Bone marrow (tissue), 2 donors: ENCODE data around the gene ROR2.

Source experiments
- DNase-seq, 2 donors: peaks; one replicate each; lab custom pipeline; 2025; lab: John Stamatoyannopoulos, UW

Gene ROR2

DNA sequence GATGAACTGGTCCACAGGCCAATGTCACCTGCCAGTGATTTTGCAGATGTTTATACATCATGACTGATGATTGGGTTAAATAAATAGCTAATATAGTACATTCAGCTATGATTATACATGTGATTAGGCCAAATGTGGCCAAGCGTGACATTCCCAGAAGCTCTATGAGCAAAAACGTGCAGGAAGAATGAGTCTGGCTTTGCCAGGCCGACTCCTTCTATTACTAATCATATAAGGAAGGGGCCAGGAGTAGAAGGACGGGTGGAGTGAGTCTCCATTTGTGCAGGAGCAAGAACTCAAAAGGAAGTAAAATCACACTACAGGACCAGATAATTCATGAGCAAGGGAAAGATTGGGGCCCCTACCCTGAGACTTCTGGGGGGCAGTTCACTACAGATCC, 178.2 kb downstream of the ROR2 start:
- DNase-seq: no peak

DNA sequence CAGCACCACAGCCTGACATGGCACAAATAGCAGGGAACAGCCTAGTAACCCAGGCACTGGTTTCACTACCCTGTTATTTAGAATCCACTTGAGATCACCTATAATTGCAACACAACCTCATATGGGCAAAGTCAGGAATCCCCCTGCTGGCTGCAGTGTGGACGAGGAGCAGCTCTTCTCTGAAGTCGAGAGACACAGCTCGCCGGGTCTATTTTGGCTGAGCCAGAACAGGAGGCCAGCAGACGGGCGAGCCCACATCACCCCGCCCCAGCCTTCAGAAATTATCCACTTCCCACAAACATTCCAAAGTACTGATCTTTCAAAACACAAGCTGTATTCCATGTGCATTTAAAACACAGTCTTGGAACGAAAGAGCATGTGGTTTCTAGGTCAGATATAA, 179.0 kb downstream of the ROR2 start:
- no peak for DNase-seq

DNA sequence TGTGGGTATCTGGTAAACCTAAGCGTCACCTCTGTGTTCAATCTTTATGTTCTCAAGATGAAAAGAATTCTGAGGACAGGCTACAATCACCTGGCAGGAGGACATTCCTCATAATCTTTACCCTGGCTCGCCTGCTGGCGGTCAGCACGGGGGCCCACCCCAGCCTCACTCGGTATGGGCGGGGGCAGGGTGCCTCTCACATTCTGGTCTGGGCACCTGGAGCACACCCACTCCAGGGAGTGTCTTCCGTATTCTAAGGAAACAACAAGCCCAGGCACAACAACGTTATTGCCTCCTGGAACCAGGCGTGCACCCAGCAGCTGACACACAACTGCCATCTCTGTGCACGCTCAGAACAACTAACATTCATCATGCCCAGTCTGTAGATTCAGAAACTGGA, 179.8 kb downstream of the ROR2 start:
- no peak for DNase-seq

DNA sequence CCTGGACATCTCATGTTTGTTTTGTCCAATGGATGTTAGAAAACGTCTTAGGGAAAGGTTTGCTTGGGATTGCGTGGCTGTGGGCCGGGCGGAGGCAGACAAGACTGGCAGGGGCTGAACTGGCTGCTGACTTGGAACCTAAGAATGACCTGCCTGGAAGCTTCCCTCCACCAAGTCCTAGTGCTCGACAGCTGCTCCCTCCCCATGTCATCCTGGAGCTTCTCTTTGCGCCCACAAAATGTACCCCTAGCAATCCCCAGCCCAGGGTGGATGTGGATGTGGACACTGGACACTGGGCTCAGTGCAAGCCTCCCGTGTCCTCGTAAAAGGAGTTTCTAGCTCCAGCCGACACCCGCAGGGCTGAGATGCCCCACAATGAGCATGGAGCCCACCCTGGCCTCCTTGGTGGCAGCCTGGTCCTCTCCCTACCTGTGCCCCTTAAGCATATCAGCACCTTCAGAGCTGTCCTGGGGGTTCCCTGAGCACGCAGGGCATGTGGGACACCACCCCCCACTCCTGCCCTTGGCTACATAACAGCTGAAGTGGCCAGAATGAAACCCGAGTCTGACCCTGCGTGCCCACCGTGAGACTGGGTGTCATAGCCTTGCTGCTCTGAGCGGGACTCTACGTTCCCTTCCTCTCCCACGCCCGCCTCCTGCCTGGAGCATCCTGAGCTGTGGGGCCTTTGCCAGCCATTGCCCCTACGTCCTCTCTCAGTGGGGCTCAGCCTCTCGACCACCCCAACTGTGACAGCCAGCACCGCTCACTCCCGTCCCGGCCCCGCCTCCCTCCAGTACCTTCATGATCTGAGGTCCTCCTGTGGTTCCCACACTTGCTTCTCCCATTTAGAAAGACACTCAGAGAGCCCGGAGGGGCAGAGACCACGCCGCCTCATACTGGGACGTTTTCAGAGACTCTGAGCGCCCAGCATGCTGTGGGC, 180.8 kb downstream of the ROR2 start:
- DNase-seq: no peak

DNA sequence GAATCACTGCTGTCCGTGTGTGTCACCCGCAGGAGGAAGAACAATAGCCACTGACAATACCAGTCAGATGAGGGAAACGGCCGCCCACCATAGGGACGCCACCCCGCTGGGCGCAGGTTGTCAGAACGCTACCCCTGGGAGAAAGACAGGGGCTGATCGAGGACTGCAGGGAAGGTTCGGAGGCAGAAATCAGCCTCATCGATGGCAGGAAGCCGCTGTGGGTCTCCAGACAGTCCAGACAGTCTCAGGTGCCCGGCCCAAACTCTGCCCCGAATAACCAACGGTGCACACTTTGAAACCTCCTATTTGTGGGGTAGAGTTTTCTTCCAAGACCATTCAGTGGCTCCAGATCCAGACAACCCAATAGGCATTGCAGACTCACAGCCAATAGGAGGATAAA, 181.5 kb downstream of the ROR2 start:
- no peak for DNase-seq

DNA sequence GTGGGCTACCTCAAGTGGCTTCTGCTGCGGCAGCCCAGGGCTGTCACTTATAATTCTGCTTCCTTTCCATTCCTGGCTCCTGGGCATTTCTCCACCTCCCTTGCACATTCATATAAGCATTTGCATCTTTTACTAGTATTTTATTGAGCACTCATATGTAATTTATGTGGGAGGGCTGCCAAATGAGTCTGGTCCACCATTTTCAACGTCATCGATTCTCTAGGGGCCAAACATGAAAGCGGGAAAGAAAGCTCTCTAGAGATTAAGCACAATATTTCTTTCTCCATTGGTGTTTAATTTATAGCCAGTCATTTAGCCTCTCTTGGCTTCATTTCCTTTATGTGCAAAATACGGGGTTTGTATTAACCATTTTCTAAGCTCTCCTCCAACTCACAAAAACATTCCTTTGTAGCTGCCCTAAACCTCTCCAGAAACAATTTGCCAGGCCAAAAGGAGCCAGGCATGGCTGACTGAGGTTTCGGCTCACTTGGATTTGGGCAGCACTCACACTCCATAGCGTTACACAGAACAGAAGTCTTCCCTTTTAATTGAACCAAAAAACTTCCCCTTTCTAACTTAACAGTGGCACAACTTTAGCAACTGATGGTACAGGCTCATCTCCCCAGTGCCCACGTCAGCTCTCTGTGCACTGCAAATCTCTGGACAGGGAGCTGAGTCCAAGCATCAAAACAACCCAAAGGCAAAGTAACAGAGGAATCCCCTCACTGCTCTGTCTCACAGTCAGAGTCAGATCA, 183.5 kb downstream of the ROR2 start:
- no peak for DNase-seq

DNA sequence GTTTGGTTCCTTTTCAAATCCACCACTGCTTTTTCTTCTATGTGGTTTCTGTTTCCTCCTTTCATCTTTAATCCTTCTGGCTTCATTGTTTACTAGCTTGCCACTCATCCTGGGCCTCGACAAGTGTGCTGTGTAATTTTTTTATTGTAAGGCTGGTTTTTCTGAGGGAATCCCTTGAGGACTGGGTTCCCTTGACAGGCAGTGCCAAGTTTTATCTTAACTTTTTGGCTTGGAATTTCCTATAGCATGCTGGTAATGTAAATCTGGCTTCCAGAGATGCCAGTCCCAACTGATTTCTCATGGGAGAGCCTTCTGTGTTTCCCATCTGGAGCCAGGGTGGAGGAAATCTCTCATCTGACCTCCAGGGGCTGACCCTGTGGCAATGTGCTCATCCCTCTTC, 184.7 kb downstream of the ROR2 start:
- no peak for DNase-seq

DNA sequence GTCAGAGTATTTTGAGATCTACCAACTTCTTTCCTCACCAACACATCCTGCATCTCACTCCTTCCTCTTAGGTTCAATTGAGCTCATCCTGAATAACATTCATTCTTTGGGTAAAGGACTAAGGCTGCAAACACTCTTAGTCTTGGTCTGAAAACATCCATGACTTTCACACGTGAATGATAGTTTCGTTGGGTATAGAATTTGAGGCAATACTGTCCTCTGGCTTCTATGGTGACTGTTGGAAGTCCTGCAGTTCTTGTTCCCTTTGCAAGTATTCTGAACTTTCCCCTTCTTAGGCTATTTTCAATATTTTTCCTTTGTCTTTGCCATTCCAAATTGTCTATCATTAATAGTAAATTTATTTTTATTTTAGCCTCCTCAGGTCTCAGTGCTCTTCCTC, 185.4 kb downstream of the ROR2 start:
- DNase-seq: no peak

DNA sequence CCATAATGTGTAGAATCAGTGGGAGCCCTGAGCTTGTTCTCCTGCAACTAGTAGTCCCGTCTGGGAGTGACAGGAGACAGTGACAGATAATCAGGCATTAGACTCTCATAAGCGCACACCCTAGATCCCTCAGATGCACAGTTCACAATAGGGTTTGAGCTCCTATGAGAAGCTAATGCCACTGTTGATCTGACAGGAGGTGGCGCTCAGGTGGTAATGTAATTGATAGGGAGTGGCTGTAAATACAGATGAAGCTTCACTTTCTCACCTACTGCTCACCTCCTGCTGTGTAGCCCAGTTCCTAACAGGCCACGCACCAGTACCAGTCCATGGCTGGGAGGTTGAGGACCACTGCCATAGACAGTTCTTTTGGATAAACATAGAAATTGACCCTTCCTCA, 188.7 kb downstream of the ROR2 start:
- DNase-seq: no peak

DNA sequence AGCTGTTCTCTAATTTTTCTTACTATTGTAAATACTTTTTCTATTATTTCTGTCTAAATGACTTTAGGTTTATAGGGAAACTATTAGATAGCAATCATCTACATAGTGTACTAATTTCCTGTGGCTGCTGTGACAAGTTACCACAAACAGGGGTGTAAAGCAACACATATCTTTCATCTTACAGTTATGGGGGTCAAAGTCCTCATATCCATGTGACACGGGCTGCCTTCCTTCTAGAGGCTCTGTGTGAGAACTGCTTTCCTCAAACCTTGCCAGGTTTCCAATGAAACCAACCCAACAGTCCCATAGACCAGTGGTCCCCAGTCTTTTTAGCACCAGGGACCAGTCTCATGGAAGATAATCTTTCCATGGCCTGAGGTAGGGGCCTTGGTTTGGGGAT, 189.1 kb downstream of the ROR2 start:
- no peak for DNase-seq

DNA sequence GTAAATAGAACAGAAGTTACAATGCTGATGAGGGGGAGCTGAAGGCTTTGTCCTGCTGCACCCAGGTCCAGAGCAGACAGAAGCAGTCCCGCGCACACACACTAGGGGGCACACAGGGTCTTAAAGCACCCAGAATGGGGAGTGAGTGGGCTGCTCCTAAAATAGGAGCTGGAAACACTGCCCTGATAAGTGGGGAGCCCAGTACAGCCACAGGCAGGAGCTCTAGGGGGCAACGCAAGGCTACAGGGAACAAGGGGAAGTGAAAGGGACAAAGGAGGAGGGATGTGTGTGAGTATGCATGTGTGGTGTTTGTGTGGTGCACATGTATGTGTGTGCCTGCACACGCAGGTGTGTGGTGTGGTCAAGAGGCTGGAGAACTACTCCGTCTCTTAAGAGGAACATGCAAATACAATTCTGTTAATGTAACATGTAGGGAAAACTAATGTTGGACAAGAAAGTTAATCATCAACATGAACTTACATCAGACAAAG, 191.5 kb downstream of the ROR2 start:
- no peak for DNase-seq

DNA sequence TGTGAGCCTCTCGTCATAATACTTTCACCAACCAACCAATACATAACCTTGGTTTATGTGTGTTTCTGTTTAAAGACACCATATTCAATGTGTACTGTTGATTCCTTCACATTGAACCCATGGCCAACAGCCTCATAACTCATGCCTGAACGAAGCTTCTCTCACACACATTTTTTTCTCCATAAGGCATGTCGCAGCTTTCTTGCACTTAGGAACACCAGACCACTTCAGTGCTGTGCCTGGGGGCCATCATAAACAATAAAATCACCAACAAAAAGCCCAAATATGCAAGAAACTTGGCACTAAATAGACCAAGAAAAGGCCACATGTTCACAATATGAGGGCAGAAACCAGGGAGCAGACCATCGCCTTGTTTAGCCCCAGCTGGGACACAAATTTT, 192.2 kb downstream of the ROR2 start:
- no peak for DNase-seq

DNA sequence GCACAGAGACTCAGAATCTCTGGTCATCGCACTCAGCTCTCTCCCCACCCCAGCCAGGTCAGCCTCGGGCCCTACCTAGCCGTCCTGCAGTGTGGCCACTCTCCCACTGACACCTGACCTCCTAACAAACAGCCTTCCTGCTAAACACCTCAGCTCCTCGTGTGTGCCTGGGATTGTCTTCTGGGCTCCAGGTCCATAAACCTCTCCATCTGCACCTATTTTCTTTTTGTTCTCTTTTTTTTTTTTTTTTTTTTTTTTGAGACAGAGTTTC, 193.6 kb downstream of the ROR2 start:
- DNase-seq: no peak

DNA sequence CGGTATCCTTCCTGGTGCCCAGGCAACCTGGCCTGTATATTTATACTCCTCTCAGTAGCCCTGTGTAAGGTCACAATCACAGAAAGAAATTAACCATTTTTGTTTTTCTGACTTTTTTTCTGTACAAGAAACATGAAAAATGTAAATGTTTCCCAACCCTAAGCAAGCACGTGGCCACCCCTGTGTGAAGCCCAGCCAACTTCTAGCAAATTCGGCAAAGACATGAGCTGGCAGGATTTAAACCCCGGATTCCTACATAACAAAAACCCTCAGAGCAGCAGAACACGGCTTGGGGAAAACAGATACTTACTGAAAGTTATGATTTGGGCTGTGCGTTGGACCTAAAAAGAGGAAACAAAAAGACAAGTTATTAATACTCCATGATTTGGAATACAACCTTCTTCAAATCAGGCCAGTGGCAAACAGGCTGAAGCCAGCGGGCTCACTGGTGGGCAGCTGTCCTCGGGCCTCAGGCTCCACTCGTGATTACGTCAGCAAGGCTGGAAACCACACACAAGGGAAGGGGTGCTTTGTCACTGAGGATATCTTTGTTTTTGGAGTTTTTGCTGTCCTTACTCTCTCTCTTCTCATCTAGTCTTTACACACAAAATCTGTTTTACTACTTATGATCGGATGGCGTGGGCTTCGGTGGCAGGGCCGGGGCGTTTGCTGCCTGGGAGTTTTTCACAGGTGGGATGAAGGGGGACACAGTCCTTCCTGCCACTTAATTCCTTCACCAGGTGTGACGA, 194.1 kb downstream of the ROR2 start:
- no peak for DNase-seq

DNA sequence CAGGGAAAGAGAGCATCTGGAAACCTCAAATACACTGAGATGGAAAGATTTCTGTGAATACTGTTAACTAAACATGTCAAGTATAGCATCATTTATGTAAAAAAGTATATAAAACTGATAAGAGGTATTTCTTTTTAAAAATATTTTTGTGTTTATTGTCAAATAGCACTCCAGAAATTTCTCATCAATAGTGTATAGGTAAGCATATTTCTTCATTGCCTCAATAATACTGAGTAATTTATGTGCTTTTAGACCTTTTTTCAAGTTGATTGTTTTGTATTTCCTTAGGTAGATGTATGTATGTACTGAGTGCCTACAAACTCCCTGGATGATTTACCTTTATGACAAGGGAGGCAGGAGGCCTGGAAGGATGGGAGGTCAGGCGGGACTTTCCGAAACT, 196.3 kb downstream of the ROR2 start:
- DNase-seq: no peak

DNA sequence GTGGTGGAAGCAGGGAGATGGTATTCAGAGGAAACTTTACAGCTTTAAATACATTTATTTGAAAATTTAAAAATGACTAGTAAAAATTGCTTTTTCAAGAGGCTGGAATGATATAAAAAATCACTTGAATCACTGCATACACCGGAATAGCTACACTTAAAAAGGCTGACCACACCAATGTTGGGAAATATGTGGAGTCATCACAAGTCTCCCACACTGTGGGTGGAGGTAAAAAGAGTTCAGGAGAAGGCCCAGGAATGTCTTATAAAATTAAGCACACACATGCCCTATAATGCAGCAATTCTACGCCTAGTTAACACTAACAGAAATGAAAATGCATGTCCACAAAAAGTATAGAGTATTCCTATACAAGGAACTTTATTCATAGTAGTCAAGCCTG, 198.1 kb downstream of the ROR2 start:
- DNase-seq: no peak

DNA sequence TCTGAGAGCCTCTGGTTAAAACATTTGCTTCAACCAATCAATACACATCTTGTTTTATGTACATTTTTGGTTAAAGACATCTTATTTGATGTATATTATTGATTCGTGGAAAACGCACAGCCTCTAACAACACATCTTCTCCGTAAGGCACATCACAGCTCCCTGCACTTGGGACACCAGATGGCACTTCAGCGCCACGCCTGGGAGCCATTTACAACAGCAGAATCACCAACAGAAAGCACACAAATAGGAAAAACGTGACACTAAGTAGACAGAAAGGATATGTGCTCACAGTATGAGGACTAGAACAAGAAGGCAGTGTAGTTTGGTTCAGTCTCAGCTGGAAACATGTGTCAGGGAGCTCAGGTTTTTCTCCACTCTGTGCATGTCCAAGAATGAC, 199.7 kb downstream of the ROR2 start:
- no peak for DNase-seq

DNA sequence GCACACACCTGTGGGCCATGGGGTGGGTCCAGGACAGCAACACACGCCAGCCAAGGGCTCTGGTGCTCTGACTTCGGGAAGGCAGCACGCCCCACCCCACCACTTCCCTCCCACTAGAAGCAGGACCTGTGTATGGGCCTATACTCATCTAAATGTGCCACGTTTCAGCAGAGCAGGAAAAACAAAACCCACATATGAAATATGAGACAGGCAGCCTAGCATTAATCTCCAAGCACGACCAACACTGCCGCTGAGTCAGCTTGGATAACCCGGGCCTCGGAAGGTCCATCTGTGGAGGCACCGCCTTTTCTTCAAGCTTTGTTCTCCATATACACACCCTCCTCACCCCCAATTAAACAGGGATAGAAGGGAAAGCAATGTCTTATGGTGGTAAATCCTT, 203.1 kb downstream of the ROR2 start:
- DNase-seq: no peak

DNA sequence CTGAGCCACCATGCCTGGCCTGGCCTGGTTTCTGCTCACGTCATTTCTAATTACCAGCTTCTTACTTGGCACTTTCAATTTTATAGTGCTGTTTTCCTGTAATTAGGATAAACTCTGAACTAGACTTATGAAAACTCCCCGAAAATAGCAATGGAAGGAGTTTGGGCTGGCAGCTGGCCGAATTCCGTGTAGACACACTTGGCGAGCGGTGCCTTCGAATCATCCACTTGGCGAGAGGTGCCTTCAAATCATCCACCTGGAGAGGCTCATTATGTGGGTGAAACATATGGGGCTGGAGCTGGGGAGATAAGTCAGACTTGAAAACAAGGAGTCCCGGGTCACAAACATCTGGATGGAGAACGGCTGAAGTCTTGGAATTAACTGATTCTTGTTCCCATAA, 203.7 kb downstream of the ROR2 start:
- no peak for DNase-seq

DNA sequence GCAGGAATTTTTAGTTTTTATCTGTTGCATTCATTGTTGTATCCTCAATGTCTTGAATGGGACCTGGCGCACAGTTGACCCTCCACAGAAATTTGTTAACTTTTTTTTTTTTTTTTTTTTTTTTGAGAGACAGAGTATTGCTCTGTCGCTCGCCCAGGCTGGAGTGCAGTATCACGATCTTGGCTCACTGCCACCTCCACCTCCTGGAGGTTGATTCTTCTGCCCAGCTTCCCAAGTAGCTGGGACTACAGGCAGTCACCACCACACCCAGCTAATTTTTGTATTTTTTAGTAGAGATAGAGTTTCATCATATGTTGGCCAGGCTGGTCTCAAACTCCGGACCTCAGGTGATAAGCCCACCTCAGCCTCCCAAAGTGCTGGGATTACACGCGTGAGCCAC, 205.9 kb downstream of the ROR2 start:
- no peak for DNase-seq

DNA sequence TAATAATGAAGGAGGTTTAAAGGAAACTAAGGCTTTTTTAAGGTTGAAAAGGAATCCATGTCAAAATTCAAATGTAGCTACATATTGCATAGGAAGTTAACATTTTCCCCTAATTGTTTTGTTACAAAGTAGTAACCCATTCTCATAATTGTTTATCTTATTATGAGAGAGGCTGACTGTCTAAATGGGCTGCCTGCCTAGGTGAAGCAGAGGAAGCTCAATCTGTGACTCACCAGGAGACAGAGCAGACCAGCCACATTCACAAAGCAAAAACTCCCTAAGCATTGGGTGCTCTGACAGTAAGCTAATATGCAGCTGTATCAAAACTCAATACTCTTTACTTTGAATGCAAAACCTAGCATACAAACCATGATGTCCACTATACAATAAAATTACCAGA, 208.5 kb downstream of the ROR2 start:
- DNase-seq: no peak

DNA sequence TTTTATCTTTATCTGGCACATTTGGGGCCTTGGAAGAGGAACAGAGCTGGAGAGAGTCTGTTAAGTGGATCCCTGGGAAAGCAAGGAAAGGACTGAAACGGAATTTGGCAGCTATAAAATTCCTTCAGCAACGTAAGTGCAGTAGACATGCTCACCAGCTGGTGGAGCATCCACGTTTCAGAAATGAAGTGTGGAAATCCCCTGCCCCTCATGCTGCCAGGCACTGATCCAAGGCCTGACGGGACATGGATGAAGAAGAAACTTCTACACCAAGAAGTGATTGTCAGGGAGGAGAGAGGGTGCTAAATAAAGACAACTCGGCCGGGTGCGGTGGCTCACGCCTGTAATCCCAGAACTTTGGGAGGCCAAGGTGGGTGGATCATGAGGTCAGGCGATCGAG, 209.3 kb downstream of the ROR2 start:
- no peak for DNase-seq
